HCT116 (cell line): ENCODE data around the gene GPNMB.

Experiments used
- CBX3 ChIP-seq: IDR thresholded peaks from 2 replicates; pipeline ENCODE4 v1.6.1; 2012; ENCODE audit warnings: low read depth
- CEBPB ChIP-seq: IDR thresholded peaks from 2 replicates; pipeline ENCODE4 v1.6.1; 2012; ENCODE audit warnings: low read depth
- ELF1 ChIP-seq: IDR thresholded peaks from 2 replicates; pipeline ENCODE4 v1.6.1; 2012; ENCODE audit warnings: low read depth, borderline replicate concordance
- EZH2phosphoT487 ChIP-seq: fragments of 200-600 bp; IDR thresholded peaks from 2 replicates; pipeline ENCODE4 v1.6.1; 2018; ENCODE audit warnings: antibody characterized with exemption, borderline replicate concordance
- POLR2A ChIP-seq: IDR thresholded peaks from 2 replicates; pipeline ENCODE4 v1.7.0; 2011; ENCODE audit warnings: borderline replicate concordance; ENCODE audit not compliant: insufficient read depth, insufficient read length; ENCODE audit errors: extremely low read depth
- POLR2AphosphoS5 ChIP-seq: IDR thresholded peaks from 2 replicates; pipeline ENCODE4 v1.6.1; 2011; ENCODE audit warnings: mild to moderate bottlenecking, low read depth, low read length, moderate library complexity
- RAD21 ChIP-seq: IDR thresholded peaks from 2 replicates; pipeline ENCODE4 v1.6.1; 2012; ENCODE audit warnings: low read depth, mild to moderate bottlenecking
- SIN3A ChIP-seq: IDR thresholded peaks from 2 replicates; pipeline ENCODE4 v1.6.1; 2012; ENCODE audit warnings: low read depth
- ZBTB33 ChIP-seq: IDR thresholded peaks from 2 replicates; pipeline ENCODE4 v1.6.1; 2011; ENCODE audit warnings: mild to moderate bottlenecking, low read length, moderate library complexity; ENCODE audit not compliant: insufficient replicate concordance; ENCODE audit errors: extremely low read depth
- TF ChIP-seq, protein P1 (sequence below), 3 experiments: fragments of 200-600 bp in 1 of 3; sonication (generic) in 1 of 3; IDR thresholded peaks in 2 of 3; conservative IDR thresholded peaks in 1 of 3; 2 replicates each; pipeline ENCODE4 v1.5.1; 2012 to 2017; ENCODE audit warnings: low read depth in 2 of 3, low read length in 2 of 3, antibody characterized with exemption in 1 of 3, borderline replicate concordance in 1 of 3, control low read depth in 1 of 3, mild to moderate bottlenecking in 1 of 3, mixed read lengths in 1 of 3, mixed run types in 1 of 3, moderate library complexity in 1 of 3; ENCODE audit not compliant: insufficient read depth in 1 of 3
- TF ChIP-seq, protein P2 (sequence below): IDR thresholded peaks from 2 replicates; pipeline ENCODE4 v1.6.1; 2012; ENCODE audit warnings: low read depth

GRCh38 chr7:23298141-23298881, 51.7 kb downstream of the GPNMB start:
- TF ChIP-seq, protein P1, sequence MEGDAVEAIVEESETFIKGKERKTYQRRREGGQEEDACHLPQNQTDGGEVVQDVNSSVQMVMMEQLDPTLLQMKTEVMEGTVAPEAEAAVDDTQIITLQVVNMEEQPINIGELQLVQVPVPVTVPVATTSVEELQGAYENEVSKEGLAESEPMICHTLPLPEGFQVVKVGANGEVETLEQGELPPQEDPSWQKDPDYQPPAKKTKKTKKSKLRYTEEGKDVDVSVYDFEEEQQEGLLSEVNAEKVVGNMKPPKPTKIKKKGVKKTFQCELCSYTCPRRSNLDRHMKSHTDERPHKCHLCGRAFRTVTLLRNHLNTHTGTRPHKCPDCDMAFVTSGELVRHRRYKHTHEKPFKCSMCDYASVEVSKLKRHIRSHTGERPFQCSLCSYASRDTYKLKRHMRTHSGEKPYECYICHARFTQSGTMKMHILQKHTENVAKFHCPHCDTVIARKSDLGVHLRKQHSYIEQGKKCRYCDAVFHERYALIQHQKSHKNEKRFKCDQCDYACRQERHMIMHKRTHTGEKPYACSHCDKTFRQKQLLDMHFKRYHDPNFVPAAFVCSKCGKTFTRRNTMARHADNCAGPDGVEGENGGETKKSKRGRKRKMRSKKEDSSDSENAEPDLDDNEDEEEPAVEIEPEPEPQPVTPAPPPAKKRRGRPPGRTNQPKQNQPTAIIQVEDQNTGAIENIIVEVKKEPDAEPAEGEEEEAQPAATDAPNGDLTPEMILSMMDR (IDR thresholded peaks at IDR 0.05 in 2 of 3, conservative IDR thresholded peaks at IDR 0.05 in 1 of 3; ENCODE audit: borderline replicate concordance in 1 of 3, insufficient read depth in 1 of 3, low read depth in 2 of 3, low read length in 2 of 3): no peak
- TF ChIP-seq, protein P2, sequence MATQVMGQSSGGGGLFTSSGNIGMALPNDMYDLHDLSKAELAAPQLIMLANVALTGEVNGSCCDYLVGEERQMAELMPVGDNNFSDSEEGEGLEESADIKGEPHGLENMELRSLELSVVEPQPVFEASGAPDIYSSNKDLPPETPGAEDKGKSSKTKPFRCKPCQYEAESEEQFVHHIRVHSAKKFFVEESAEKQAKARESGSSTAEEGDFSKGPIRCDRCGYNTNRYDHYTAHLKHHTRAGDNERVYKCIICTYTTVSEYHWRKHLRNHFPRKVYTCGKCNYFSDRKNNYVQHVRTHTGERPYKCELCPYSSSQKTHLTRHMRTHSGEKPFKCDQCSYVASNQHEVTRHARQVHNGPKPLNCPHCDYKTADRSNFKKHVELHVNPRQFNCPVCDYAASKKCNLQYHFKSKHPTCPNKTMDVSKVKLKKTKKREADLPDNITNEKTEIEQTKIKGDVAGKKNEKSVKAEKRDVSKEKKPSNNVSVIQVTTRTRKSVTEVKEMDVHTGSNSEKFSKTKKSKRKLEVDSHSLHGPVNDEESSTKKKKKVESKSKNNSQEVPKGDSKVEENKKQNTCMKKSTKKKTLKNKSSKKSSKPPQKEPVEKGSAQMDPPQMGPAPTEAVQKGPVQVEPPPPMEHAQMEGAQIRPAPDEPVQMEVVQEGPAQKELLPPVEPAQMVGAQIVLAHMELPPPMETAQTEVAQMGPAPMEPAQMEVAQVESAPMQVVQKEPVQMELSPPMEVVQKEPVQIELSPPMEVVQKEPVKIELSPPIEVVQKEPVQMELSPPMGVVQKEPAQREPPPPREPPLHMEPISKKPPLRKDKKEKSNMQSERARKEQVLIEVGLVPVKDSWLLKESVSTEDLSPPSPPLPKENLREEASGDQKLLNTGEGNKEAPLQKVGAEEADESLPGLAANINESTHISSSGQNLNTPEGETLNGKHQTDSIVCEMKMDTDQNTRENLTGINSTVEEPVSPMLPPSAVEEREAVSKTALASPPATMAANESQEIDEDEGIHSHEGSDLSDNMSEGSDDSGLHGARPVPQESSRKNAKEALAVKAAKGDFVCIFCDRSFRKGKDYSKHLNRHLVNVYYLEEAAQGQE: no peak
- TF ChIP-seq RAD21: no peak
- TF ChIP-seq ELF1: no peak
- no peak for TF ChIP-seq CBX3
- TF ChIP-seq POLR2A: no peak
- TF ChIP-seq CEBPB: no peak
- no peak for TF ChIP-seq SIN3A
- no peak for TF ChIP-seq POLR2AphosphoS5
- TF ChIP-seq EZH2phosphoT487: no peak
- TF ChIP-seq ZBTB33: no peak
